Effector CD4-positive, alpha-beta T cell (primary cell): ENCODE results near the gene CDV3.

ENCODE experiments used
- DNase-seq: peaks from one replicate; pipeline ENCODE4 v3.0.0-alpha.2; 2020

CDV3 gene

DNA sequence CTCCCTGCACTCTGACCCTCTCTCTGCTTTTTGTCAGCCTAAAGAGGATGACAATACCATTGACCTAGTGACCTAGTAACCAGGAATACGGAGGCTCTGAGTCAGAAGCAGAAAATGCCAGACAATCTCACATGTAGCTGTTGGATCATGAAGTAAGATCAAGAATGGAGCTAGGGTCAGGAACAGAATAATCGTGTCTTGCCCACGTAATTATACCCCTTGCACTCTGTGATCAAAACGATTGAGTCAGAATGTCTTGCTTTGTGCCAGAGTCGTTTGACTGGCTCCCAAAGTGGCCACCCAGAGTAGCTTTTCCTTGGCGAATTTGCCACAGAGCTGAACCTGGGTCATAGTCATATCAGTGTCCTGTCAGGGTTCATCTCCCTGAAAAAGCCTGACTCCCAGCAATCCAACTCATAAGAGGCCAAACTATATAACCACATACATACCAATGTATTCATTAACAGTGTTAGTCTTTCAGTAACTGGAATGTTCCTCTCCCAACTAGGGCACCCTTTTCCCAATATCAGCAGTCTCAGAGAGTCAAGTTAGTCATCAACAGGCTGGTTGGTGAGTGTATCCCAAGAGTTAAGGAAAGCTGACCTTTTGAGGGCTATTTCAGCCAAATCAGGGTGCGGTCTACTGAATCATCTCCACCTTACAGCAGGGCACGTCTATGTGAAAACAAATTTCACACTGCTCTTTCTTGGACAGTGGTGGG, 5.0 kb upstream of the CDV3 start:
- DNase-seq = no peak

DNA sequence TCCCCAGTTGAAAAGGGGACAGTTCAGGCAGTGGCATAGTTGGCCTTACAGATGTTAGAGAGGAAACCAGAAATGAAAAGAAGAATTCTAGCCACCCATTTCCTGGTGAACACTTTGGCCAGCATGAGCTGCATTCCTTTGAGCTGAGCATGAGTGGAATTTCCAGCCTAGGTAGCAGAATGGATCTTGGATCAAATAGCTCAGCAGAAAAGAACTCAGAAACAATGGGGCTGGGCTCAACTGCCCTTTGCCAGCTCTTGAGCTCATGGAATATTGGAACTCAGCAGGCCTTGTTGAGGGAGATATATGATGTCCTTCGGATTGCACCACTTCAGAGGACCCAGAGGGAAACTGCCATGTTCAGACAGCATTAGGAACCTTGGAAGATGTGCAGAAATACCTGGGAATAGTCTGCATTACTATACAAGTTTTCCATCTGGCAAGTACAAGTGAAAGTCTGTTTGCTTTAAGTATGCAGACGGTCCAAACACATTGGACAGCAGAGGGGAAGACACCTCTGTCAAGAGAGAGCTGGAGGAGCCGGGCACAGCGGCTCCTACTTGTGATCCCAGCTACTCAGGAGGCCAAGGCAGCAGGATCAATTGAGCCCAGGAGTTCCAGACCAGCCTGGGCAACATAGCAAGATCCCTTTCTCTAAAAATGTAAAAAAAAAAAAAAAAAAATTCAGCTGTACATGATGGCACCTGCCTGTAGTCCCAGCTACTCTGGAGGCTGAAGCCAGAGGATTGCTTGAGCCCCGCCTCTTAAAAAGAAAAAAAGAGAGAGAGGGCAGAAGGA, 3.1 kb upstream of the CDV3 start:
- DNase-seq = no peak

DNA sequence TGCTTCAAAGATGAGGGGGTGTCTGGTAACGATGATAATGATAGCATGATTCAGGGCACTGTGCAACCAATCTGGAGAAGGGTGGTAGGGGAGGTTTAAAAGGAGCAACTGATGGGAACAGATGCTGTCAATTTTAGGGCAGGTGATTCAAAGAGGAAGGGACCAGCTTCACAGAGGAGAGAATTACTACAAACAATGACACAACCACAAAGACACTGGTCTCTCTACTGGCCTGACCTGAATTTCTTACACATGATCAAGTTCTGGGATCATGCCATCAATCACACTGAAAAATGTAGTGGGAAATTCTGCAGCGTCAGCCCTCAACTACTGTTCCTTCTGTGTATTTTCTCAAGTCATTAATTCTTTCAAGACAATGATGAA, 2.6 kb upstream of the CDV3 start:
- DNase-seq = no peak

DNA sequence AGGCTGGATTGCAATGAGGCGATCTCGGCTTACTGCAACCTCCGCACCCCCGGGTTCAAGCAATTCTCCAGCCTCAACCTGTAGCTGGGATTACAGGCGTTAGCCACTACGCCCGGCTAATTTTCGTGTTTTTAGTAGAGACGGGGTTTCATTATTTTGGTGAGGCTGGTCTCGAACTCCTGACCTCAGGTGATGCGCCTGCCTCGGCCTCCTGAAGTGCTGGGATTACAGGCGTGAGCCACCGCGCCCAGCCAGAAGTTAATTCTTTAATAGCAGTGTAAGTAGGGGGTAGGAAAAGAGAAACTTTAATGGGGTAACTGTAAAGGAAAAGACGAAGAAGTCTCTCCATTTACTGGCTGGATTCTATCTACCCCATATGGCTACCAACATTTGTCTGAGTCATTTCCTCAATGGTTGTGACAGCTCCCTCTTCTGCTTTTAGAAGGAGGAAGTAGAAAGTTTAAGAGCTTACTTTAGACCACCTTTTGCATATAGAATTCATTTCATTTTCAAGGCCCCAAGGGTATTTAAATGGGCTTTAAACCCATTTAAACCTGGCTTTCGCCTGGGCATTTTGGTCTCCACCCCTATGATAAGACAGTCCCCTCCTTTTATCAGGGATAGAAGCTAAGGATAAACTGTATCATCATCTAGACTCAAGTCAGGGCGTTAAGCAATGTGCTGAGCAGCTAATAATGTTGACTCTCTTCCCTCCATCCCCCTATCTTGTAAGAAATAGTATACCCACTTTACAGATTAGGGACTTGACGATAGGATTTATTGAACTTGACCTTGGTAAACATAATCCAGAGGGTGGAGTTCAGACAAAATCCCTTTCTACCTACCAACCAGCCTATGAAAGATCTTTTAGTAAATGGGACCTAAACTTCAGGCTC, 1.1 kb upstream of the CDV3 start:
- no peak for DNase-seq

DNA sequence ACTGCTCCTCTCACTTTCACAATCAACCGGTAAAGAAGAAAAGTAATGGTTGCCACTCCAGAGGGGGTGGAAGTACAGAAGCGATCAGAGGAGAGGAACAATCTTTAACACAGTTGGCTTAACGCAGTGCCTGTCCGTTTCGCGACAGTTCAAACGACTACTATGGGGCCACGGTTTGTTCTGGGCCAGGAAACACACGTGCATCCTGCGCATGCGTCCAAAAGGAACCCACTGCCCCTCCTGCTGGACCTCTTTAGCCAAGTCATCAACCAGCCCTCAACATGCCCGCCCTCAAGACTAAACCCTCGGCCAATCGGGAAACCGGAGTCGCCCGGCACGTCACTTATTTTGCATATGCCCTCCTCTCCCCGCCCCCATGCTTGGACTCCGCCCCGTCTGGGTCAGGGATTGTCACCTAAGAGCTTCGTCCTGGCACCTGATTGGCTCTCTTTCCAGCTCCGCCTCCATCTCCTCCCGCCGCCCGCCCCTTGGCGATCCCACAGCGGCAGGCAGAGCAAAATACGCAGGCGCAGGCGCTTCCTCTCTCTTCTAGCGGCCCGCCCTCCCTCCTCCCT, 345 bp upstream of the CDV3 start:
- peak; percentile 100 for DNase-seq

DNA sequence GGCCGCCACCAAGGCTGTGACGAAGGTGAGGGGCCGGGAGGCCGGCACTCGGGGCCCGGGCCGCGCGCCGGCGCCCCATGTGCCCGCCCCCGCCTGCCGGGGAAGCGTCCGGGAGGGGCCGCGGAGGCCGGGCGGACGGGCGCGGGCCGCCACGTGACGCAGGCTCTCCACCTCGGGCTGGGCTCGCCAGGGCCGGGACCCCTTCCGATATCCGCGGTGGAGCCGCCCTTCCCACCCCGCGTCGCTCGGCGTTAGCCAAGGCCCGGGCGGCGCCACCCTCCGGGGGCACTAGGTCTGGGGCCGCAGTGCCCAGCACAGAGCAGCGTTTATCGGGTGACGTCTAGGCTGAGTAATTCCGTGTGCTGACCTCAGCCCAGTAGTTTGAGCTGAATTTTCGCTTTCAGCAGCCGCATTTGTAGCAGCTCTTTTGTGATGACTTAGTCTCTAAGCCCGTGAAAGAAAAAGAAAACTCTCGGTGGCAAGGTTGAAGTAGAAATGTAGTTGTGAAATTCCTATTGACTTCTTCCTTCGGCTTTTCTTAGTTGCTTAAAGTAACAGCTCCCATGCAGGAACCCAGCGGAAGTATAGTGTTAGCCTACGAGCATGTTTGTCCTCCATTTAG, 885 bp downstream of the CDV3 start:
- DNase-seq = peak; percentile 62

DNA sequence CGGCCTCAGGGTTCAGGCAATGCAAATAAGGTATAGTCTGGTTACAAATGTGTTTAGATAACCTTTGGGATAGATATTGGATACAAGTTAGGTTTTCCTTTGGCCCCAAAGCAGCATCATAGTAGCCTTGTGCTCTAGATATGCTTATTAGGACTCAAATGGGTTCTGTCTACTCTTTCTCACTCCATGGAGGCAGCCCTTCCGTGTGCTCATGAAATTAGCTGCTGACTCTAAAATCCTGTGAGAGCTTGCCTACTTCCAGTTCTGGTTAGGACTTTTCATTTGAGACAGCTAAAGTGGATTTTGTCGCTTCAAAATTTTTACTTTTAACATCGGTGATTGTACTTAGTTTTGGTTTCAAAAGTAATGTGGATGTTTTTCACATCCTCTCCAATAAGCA, 1.6 kb downstream of the CDV3 start:
- no peak for DNase-seq

DNA sequence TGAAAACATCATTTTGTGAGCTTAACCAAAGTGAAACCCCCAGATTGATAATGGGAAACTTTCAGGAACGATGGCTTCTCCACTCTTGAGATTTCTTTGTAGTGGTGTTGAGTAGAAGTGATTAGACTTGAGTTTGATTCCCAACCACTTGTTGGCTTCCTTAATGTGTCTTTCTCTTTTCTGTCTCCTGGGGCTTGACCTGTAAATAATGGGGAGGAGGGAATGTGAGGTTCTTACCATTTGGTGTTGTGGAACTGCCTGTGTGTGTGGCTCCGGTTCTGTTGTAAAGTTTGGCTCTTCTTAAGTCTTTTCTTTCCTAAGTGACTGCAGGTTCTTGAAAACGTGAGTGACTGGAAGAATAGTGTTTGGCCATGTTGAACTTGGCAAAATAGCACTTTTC, 2.7 kb downstream of the CDV3 start:
- DNase-seq = no peak

DNA sequence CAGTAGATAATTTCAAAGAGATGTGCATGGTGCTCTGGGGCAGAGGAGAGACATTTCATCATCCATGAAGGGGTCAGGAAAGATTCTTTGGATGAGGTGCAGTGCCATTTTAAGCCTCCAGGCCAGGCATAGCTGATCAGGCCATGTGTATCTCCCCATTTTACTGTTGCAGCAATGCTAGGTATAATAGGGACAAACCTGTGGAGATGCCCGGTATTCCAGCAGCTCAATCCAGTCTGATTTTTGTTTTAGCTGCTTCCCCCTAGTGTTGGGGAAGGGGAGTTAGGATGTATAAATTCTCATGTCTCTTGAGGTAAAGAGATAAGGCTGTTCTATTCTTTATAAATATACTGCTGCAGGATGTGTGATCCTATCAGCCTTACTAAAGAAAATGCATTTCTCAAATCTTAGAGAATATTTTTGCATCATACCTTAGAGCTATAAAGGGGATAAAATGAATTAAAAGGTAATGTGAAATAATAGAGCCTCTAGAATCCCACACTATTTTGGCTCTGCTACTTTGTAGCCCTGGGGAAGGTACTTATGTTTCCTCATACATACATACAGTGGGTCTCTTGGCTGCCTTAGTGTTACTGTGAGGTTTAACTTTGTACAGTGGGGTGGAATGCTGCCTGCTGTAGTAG, 5.2 kb downstream of the CDV3 start:
- no peak for DNase-seq

DNA sequence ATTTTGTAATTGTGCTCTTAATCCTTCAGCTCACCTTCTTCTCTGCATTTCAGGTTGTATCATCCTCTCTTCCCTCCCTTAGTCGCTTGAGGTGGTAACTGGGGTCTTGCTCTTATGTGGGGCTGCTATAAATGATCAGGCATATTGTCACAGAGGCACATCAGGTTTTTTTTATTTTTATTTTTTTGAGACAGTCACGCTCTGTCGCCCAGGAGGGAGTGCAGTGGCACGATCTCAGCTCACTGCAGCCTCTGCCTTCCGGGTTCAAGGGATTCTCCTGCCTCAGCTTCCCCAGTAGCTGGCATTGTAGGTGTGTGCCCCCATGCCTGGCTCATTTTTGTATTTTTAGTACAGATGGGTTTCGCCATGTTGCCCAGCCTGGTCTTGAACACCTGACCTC, 9.9 kb downstream of the CDV3 start:
- DNase-seq = no peak

DNA sequence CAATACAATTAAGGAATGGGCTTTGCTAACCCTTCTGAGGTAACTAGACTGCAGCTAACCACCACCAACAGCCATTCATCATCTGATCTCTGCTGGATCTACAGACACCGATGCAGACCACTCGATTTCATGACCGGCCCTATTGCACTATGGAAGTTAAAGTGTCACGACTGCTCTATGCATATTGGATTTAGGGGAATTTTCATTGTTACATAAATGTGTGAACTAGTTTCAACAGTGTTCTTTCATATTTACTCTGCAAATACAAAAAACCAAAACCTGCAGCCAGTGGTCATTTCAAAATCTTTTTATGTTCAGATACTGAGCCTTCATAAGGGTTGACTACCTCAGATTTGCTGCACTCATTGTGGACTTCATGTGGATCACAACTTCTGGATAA, 14.5 kb downstream of the CDV3 start:
- no peak for DNase-seq

DNA sequence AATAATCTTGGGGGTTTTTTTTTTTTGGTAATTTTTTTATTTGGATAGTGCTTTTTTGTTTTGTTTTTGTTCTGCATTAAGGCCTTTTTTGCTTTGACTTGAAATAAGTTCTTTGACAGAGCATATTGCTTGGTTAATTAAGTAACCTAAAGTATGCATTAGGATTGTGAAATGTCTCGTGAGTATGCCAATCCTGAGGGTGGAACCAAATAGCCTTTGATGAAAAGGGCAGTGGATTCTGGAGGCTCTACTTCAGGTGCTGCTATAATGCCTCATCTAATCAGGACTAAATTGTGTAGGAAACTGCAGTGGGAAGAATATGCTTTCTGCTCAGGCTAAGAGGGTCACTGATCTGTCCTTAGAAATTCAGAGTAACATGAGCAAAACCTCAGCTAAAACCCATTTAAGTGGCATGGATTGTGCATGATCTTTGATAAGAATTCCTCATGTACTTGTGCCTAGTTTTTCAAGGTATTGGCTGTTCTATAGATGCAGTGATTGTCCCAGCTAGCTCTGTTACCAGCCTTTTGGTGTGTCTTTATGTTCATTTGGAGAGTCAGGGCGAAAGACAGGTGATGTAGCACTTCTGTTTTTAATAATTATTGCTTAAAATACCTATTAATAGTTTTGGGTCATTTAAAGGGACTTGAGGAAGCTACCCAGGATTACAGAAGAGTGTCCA, 15.4 kb downstream of the CDV3 start:
- DNase-seq = no peak

DNA sequence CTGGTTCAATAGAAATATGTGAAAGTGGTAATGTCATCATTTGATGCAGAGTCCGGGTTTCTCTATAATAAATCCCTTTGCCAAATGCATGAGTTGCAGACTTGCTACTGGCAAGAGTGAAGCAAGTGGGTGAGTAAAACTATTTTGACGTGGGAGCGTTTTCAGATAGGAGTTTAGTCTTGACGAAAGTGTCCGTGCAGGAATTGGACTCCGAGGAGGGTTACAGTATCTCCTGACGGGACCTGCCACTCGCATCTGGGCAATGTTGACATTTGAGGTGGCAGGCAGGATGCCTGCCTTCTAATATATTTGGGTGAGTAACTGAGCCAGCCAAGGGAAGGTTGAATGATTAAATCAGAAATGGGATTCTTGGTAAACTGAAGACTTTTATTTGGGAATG, 16.0 kb downstream of the CDV3 start:
- no peak for DNase-seq

DNA sequence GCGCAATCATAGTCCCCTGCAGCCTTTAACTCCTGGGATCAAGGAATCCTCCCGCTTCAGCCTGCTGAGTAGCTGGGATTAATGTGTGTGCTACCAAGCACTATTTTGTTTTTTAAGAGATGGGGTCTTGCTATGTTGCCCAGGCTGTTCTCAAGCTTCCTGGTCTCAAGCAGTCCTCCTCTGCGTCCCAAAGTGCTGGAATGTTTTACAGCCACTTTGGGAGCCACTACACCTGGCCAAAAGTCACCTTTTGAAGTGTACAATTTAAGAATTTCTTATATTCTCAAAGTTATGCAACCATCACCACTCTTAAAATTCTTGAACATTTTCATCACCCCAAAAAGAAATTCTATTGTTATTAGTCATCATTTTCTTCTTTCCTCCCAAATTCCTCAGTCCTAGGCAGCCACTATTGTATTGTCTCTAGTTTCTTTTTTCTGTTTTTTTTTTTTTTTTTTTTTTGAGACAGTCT, 17.8 kb downstream of the CDV3 start:
- no peak for DNase-seq

DNA sequence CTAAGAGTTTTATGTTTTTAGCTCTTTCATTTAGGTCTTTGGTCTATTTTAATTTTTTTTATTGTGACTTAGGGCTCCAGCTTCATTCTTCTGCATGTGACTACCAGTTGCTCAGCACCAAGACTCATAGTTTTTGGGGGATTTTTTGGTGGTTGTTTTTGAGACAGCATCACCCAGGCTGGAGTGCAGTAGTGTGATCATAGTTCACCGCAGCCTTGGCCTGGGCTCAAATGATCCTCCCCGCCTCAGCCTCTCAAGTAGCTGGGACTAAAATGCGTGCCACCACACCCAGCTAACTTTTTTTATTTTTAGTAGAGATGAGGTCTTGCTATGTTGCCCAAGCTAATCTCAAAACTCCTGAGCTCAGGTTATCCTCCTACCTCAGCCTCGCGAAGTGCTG, 19.4 kb downstream of the CDV3 start:
- DNase-seq = no peak

DNA sequence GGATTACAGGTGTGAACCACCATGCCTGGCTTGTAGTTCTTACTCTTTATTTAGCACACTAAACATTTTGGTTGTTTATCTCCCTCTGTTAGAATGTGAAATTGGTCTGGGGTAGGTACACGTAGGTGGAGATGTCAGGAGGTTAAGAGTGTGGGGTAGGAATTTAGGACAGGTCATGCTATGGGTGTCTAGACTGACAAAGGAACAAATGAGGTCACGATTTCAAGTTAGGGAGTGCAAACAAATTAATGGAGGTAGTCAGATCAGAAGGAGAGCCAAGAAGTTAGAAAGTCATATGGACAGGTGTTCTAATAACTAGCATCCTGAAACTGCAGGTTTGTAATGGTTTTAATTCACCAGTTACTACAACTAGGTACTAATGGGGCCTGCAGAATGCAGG, 19.8 kb downstream of the CDV3 start:
- no peak for DNase-seq

DNA sequence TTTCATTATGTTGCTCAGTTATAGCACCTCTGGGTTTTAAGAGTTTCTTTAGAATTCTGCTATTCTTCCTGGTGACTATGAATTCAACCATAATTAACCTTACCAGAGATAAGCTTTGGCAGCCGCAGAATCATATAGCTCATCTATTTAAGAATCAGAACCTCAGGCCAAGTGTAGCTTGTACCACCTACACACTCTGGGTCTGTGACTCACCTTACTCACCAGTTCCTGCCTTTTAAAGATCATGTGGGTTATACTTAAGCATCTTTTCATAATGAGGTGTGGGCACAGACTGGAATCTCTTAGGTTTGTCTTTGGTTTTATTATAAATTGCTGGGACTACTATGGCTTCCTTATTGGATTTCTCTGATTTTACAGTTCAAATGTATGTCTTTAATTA, 21.9 kb downstream of the CDV3 start:
- no peak for DNase-seq

DNA sequence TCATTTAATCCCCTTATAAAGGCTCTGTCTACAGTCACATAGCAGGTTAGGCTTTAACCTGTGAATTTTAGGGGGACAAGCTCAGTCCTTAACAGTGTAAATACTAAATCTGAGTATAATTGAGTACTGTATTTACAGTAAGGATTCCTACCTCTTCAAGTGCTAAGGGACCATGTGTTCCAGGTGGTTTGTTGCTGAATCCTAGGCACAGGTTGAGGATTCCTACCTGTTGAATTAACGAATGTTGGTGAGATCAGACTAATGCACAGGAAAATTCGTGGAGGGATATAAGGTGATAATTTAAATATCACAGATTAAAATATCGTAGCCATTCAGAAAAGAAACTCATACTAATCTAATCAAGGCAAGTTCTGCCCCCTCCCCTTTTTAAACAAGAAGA, 24.9 kb downstream of the CDV3 start:
- no peak for DNase-seq

DNA sequence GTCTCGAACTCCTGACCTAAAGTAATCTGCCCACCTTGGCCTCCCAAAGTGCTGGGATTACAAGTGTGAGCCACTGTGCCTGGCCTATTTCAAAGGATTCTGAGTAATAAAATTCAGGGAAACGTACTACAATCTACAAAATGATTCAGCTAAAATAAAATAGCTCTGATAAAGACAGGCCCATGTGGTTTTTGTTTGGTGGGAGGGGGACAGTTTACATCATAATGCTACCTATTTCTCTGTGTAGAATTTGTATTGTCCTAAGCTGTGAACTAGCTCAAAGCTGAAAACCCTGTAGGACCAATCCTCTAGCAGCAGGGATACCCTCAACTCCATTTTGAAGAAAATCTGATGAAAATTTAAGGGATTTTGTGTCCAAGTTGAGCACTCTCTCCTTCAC, 25.8 kb downstream of the CDV3 start:
- DNase-seq = no peak

DNA sequence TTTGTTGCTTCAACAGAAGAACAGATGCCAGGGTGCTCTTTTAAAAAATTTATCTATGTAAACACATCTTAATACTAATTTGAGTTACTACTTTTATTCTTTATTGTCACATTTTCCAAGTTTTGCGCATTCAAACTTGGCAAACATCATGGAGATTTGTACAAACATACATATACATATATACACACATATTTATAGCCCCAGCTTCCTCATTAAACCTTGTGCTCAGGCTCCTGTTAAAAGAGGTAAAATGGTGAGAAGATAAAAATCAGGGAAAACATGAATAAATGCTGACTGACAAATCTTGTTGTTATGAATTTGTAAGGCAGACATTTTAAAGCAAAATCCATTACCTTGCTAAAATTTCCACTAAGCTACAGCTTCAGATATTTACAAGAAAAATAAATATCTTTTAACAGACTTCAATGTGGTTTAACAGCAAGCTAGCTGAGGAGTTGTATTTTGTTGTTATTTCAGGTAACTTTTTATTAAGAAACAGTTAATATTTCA, 27.1 kb downstream of the CDV3 start:
- no peak for DNase-seq

DNA sequence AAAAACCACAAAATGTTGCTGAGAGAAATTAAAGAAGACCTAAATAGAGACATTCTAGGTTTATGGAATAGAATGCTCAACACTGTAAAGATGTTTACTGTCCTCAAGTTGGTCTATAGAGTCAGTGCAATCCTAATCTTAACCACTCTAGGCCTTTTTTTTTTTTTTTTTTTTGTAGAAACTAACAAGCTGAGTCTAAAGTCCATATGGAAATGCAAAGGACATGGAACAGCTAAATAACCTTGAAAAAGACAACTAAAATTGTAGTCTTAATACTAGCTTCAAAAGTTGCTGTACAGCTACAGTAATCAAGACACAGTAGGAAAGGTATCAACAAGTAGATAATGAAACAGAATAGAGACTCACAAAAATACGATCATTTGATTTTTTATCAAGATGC, 32.9 kb downstream of the CDV3 start:
- DNase-seq = no peak
